Smooth muscle cell (in vitro differentiated cells): ENCODE data around the gene MBOAT2. TPM values are rescaled to one million over a fixed set of nuclear protein-coding genes. Genes with fewer than 3 reads are reported as not detected.

Experiments
- DNase-seq: peaks from one replicate; lab custom pipeline; 2025; ENCODE audit not compliant: unreplicated experiment; lab: John Stamatoyannopoulos, UW
- H2AFZ ChIP-seq: fragments of 200-600 bp; sonication (generic); 2 replicates; pipeline ENCODE4 v1.6.0; 2016; ENCODE audit warnings: antibody characterized with exemption, low read depth, mild to moderate bottlenecking
- H3F3A ChIP-seq: fragments of 200-600 bp; sonication (generic); 2 replicates; pipeline ENCODE4 v1.6.0; 2017; ENCODE audit warnings: antibody characterized with exemption, low read depth
- H3K27ac ChIP-seq: fragments of 200-600 bp; sonication (generic); 2 replicates; pipeline ENCODE4 v1.5.1; 2016; ENCODE audit warnings: low read depth, mild to moderate bottlenecking
- H3K27me3 ChIP-seq: fragments of 200-600 bp; sonication (generic); 2 replicates; pipeline ENCODE4 v1.6.1; 2016; ENCODE audit warnings: low read depth, mild to moderate bottlenecking
- H3K36me3 ChIP-seq: fragments of 200-600 bp; sonication (generic); 2 replicates; pipeline ENCODE4 v1.5.1; 2016; ENCODE audit warnings: low read depth
- H3K4me1 ChIP-seq: fragments of 200-600 bp; sonication (generic); 2 replicates; pipeline ENCODE4 v1.5.1; 2016; ENCODE audit warnings: low read depth
- H3K4me2 ChIP-seq: fragments of 200-600 bp; sonication (generic); 2 replicates; pipeline ENCODE4 v1.6.0; 2016; ENCODE audit warnings: mild to moderate bottlenecking
- H3K4me3 ChIP-seq: fragments of 200-600 bp; sonication (generic); 2 replicates; pipeline ENCODE4 v1.5.1; 2016; ENCODE audit warnings: mild to moderate bottlenecking
- H3K79me2 ChIP-seq: fragments of 200-600 bp; sonication (generic); 2 replicates; pipeline ENCODE4 v1.6.0; 2016; ENCODE audit warnings: low read depth, mild to moderate bottlenecking
- H3K9ac ChIP-seq: fragments of 200-600 bp; sonication (generic); 2 replicates; pipeline ENCODE4 v1.6.0; 2016; ENCODE audit warnings: low read depth
- H3K9me3 ChIP-seq: fragments of 200-600 bp; sonication (generic); replicated peaks from 2 replicates; pipeline ENCODE4 v1.5.1; 2016; ENCODE audit warnings: low read depth
- H4K20me1 ChIP-seq: fragments of 200-600 bp; sonication (generic); 2 replicates; pipeline ENCODE4 v1.6.0; 2016; ENCODE audit warnings: low read depth
- CTCF ChIP-seq: fragments of 200-600 bp; sonication (generic); IDR thresholded peaks from 2 replicates; pipeline ENCODE4 v1.5.1; 2017; ENCODE audit warnings: borderline replicate concordance, mild to moderate bottlenecking, antibody characterized with exemption; ENCODE audit not compliant: insufficient read depth, poor library complexity, severe bottlenecking
- WGBS: methylation state at CpG from one replicate; pipeline ENCODE4 v1.1.7; 2016; ENCODE audit warnings: low lambda C conversion rate; 5-methylcytosine and 5-hydroxymethylcytosine counted together
- polyA plus RNA-seq: library from polyadenylated mRNA; unstranded; fragments of >200 nt; fragmentation: Nextera tagmentation; extraction: Ambion mirVana; gene quantifications from 2 replicates; pipeline ENCODE4 v1.2.1, GENCODE V29; 2016
- total RNA-seq: library from RNA; depleted of rRNA; stranded (reverse); fragments of >200 nt; gene quantifications from 2 replicates; pipeline ENCODE4 v1.2.3, GENCODE V29; 2014

The MBOAT2 gene
- total and polyA plus RNA-seq, 2 experiments from 2014 or later, result 24.1 to 32.6 TPM

GRCh38 chr2:9004338-9005204 is 1.1 kb upstream of the MBOAT2 start:
- Histone ChIP-seq H3K9me3 (no peaks in the 10 kb centered on the region), H3K27me3 (no peaks in the 10 kb centered on the region), H3K36me3 (no peaks in the 10 kb centered on the region), H3K4me1 (peaks cover 10% of the 10 kb centered on the region), H3K79me2 (peaks cover 35% of the 10 kb centered on the region), H3K4me2 (peak overlapping the region; percentile 91), H2AFZ (peak overlapping the region; percentile 87), H3F3A (peaks cover 3% of the 10 kb centered on the region), H3K4me3 (peak overlapping the region; percentile 81), H3K9ac (peak overlapping the region; percentile 81), H4K20me1 (peaks cover 29% of the 10 kb centered on the region), H3K27ac (peak overlapping the region; percentile 92)
- 6% methylated on average over 25 of the region's 25 CpGs for WGBS
- no peak for DNase-seq
- TF ChIP-seq CTCF, result no peak

GRCh38 chr2:9003366-9003615 is 193 bp downstream of the MBOAT2 start:
- Histone ChIP-seq H3K9me3 (no peaks in the 10 kb centered on the region), H3K4me3 (peak overlapping the region; percentile 81), H2AFZ (peak overlapping the region; percentile 52), H3K4me2 (peak overlapping the region; percentile 92), H3K9ac (no peak overlapping the region), H3K79me2 (peaks cover 48% of the 10 kb centered on the region), H3K4me1 (peaks cover 10% of the 10 kb centered on the region), H3F3A (peaks cover 3% of the 10 kb centered on the region), H3K36me3 (no peaks in the 10 kb centered on the region), H3K27ac (no peak overlapping the region), H3K27me3 (no peaks in the 10 kb centered on the region), H4K20me1 (peaks cover 42% of the 10 kb centered on the region)
- DNase-seq, result no peak
- no CpG with 5 or more reads among the region's 25 CpGs for WGBS
- TF ChIP-seq CTCF, result no peak

- no peak for DNase-seq
- no peak overlapping the region for H3K27ac ChIP-seq
Measured at GRCh38 chr2:9002637-9003365, 683 bp downstream of the MBOAT2 start.

More at GRCh38 chr2:9002637-9003365, 683 bp downstream of the MBOAT2 start:
- Histone ChIP-seq H3K27me3 (no peaks in the 10 kb centered on the region), H3K4me1 (peaks cover 10% of the 10 kb centered on the region), H3K36me3 (no peaks in the 10 kb centered on the region), H3K9ac (no peak overlapping the region), H4K20me1 (peaks cover 47% of the 10 kb centered on the region), H3K79me2 (peaks cover 53% of the 10 kb centered on the region), H3K9me3 (no peaks in the 10 kb centered on the region), H3K4me3 (peak overlapping the region; percentile 81), H3F3A (peaks cover 3% of the 10 kb centered on the region), H3K4me2 (peak overlapping the region; percentile 92), H2AFZ (peak overlapping the region; percentile 52)
- no peak for TF ChIP-seq CTCF
- under 1% methylated on average over 41 of the region's 44 CpGs for WGBS
